ENCODE data around the gene GPR183.

Gene GPR183

DNA sequence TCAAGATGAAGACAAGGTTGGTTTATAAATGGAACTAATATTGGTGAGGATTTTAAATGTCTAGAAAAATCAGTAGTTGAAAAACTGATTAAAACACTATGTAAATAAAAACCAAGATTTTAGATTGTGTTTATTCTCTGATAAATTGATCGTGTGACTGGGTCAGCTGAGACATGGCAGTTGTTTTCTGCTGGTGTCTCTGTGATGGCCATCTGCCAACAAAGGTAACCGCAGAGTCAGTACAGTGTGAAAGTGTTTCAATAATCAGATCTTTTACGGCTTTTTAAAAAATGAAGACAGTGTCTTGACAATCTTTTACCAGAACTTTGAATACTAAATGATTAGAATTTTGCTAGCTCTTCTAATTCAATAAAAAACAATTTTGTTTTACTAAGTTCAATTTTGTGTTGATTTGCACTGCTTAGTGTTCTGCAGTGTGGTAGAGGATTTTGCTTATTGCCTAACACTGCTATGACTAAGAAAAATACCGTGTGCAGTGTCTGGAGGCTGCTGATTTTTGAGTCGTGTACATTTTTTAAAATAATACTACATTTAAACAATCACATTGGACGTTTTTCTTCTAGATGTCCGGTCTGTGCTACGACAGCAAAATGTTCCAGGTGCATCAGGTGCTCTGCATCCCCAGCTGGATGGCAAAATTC, 32.7 kb upstream of the GPR183 start:
- Histone ChIP-seq H3K27ac (ENCODE audit: low read depth, low read length) (no peak overlapping the region), H3K36me3 (ENCODE audit: control insufficient read depth in 5 of 5, insufficient read depth in 5 of 5, low read length in 5 of 5) (peaks cover 17 to 53% (median 40%) of the 10 kb centered on the region in 5 donors), H3K27me3 (ENCODE audit: control insufficient read depth in 5 of 5, insufficient read depth in 4 of 5, low read length in 5 of 5) (no peaks in the 10 kb centered on the region), H3K4me3 (ENCODE audit: low read depth in 1 of 5, low read length in 5 of 5) (no peak overlapping the region), H3K4me1 (ENCODE audit: control insufficient read depth in 5 of 5, insufficient read depth in 5 of 5, low read length in 5 of 5) (no peaks in the 10 kb centered on the region), H3K9me3 (ENCODE audit: control insufficient read depth in 5 of 5, low read length in 5 of 5) (no peaks in the 10 kb centered on the region), H3K9ac (ENCODE audit: low read length in 5 of 5) (no peak overlapping the region)

DNA sequence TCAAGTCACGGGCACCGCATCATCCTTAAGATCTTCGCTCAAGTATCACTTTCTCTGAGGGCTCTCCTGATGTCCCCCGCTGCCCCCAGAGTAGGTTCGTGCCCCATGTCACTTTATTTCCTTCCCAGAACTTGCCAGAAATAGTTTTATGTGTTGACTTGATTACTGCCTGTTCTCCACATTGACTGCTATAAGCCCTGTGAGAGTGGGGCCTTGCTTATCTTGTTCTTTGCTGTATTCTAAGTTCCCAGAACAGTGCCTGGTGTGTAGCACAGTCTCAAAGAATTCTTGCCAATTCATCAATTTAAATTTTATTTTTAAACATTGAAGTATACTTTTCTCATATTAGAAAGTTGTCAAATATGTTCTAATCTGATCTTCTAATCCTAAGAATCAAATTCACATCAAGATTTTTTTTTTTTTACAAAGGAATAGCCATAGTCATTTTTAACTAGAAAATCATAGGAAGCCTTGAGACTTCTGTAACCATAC, 32.1 kb upstream of the GPR183 start:
- Histone ChIP-seq H3K9me3 (ENCODE audit: control insufficient read depth in 5 of 5, low read length in 5 of 5) (no peaks in the 10 kb centered on the region), H3K4me3 (ENCODE audit: low read depth in 1 of 5, low read length in 5 of 5) (no peak overlapping the region), H3K9ac (ENCODE audit: low read length in 5 of 5) (no peak overlapping the region), H3K36me3 (ENCODE audit: control insufficient read depth in 5 of 5, insufficient read depth in 5 of 5, low read length in 5 of 5) (peaks cover 21 to 49% (median 39%) of the 10 kb centered on the region in 5 donors), H3K4me1 (ENCODE audit: control insufficient read depth in 5 of 5, insufficient read depth in 5 of 5, low read length in 5 of 5) (no peaks in the 10 kb centered on the region), H3K27me3 (ENCODE audit: control insufficient read depth in 5 of 5, insufficient read depth in 4 of 5, low read length in 5 of 5) (no peaks in the 10 kb centered on the region), H3K27ac (ENCODE audit: low read depth, low read length) (no peak overlapping the region)

DNA sequence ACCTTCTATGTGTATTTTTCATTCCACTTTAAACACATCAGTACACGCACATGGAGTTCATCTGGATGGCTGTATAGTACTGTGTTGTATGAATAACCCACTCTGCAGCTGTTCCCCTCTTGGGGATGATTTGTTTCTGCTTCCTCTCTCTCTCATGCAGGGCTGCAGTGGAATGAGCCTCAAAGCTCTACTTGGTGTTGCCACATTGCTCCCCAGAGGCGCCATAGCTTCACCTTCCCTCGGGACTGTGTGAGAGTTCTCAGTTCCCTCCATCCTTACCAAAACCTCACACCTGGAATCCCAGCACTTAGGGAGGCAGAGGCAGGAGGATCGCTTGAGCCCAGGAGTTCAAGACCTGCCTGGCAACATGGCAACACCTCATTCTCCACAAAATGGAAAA, 28.4 kb upstream of the GPR183 start:
- Histone ChIP-seq H3K27me3 (ENCODE audit: control insufficient read depth in 5 of 5, insufficient read depth in 4 of 5, low read length in 5 of 5) (no peaks in the 10 kb centered on the region), H3K36me3 (ENCODE audit: control insufficient read depth in 5 of 5, insufficient read depth in 5 of 5, low read length in 5 of 5) (peaks cover 4 to 13% (median 7%) of the 10 kb centered on the region in 5 donors), H3K9me3 (ENCODE audit: control insufficient read depth in 5 of 5, low read length in 5 of 5) (no peaks in the 10 kb centered on the region), H3K4me1 (ENCODE audit: control insufficient read depth in 5 of 5, insufficient read depth in 5 of 5, low read length in 5 of 5) (peaks cover 0 to 2% (median 0%) of the 10 kb centered on the region in 5 donors), H3K4me3 (ENCODE audit: low read depth in 1 of 5, low read length in 5 of 5) (no peak overlapping the region), H3K27ac (ENCODE audit: low read depth, low read length) (no peak overlapping the region), H3K9ac (ENCODE audit: low read length in 5 of 5) (no peak overlapping the region)

DNA sequence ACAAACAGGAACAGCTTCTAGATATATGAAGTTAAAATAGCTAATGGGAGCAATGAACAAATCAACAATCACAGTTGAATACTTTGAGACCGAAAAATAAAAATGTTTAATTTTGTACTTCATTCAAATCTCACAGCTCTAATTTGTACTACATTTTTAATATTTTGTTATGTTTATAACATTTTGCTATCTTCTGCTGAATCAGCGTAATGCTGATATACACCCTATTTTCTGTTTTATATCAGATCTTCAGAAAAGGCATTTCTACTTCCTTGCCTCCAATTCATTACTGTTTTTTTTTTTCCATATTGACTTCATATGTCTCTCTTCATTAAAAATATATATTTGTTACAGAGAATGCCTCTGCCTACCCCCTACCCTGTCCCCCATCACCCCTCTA, 27.9 kb upstream of the GPR183 start:
- Histone ChIP-seq H3K9ac (ENCODE audit: low read length in 5 of 5) (no peak overlapping the region), H3K9me3 (ENCODE audit: control insufficient read depth in 5 of 5, low read length in 5 of 5) (no peaks in the 10 kb centered on the region), H3K4me1 (ENCODE audit: control insufficient read depth in 5 of 5, insufficient read depth in 5 of 5, low read length in 5 of 5) (peaks cover 0 to 2% (median 0%) of the 10 kb centered on the region in 5 donors), H3K27ac (ENCODE audit: low read depth, low read length) (no peak overlapping the region), H3K27me3 (ENCODE audit: control insufficient read depth in 5 of 5, insufficient read depth in 4 of 5, low read length in 5 of 5) (no peaks in the 10 kb centered on the region), H3K4me3 (ENCODE audit: low read depth in 1 of 5, low read length in 5 of 5) (no peak overlapping the region), H3K36me3 (ENCODE audit: control insufficient read depth in 5 of 5, insufficient read depth in 5 of 5, low read length in 5 of 5) (peaks cover 0 to 9% (median 3%) of the 10 kb centered on the region in 5 donors)

DNA sequence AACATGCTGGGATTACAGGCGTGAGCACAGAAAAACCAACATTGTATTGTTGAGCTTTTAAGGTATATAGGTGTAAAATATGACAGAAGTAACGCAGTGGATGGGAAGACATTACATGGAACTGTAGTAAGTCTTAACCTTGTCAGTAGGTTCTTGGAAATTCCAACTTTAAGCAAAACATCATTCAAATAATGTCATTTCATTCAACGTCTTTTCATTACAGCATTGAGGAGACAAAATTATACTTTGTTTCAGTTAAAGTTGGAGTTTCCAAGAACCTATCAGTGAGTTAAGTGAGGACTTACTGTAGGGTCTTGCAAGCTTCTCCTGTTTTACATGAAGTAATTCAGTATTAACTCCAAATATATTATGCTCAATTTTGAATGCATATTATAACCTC, 27.0 kb upstream of the GPR183 start:
- H3K27ac ChIP-seq (ENCODE audit: low read depth, low read length): no peak overlapping the region
- no peak overlapping the region for H3K4me3 ChIP-seq (ENCODE audit: low read depth in 1 of 5, low read length in 5 of 5)
- H3K27me3 ChIP-seq (ENCODE audit: control insufficient read depth in 5 of 5, insufficient read depth in 4 of 5, low read length in 5 of 5): no peaks in the 10 kb centered on the region
- H3K9ac ChIP-seq (ENCODE audit: low read length in 5 of 5): no peak overlapping the region
- peaks cover 3 to 12% (median 6%) of the 10 kb centered on the region in 5 donors for H3K36me3 ChIP-seq (ENCODE audit: control insufficient read depth in 5 of 5, insufficient read depth in 5 of 5, low read length in 5 of 5)
- no peaks in the 10 kb centered on the region for H3K9me3 ChIP-seq (ENCODE audit: control insufficient read depth in 5 of 5, low read length in 5 of 5)
- H3K4me1 ChIP-seq (ENCODE audit: control insufficient read depth in 5 of 5, insufficient read depth in 5 of 5, low read length in 5 of 5): peaks cover 0 to 2% (median 0%) of the 10 kb centered on the region in 5 donors

- Histone ChIP-seq H3K36me3 (ENCODE audit: control insufficient read depth in 5 of 5, insufficient read depth in 5 of 5, low read length in 5 of 5) (peaks cover 3 to 11% (median 9%) of the 10 kb centered on the region in 5 donors), H3K9ac (ENCODE audit: low read length in 5 of 5) (no peak overlapping the region), H3K9me3 (ENCODE audit: control insufficient read depth in 5 of 5, low read length in 5 of 5) (no peaks in the 10 kb centered on the region), H3K4me1 (ENCODE audit: control insufficient read depth in 5 of 5, insufficient read depth in 5 of 5, low read length in 5 of 5) (peaks cover 0 to 2% (median 0%) of the 10 kb centered on the region in 5 donors), H3K27ac (ENCODE audit: low read depth, low read length) (no peak overlapping the region), H3K4me3 (ENCODE audit: low read depth in 1 of 5, low read length in 5 of 5) (no peak overlapping the region), H3K27me3 (ENCODE audit: control insufficient read depth in 5 of 5, insufficient read depth in 4 of 5, low read length in 5 of 5) (no peaks in the 10 kb centered on the region)
Measured at GRCh38 chr13:99332456-99332855, 25.3 kb upstream of the GPR183 start.

GRCh38 chr13:99331881-99332293, 24.7 kb upstream of the GPR183 start:
- H3K36me3 ChIP-seq (ENCODE audit: control insufficient read depth in 5 of 5, insufficient read depth in 5 of 5, low read length in 5 of 5): peaks cover 3 to 11% (median 9%) of the 10 kb centered on the region in 5 donors
- H3K4me1 ChIP-seq (ENCODE audit: control insufficient read depth in 5 of 5, insufficient read depth in 5 of 5, low read length in 5 of 5): peaks cover 0 to 2% (median 0%) of the 10 kb centered on the region in 5 donors
- no peak overlapping the region for H3K27ac ChIP-seq (ENCODE audit: low read depth, low read length)
- H3K4me3 ChIP-seq (ENCODE audit: low read depth in 1 of 5, low read length in 5 of 5): no peak overlapping the region
- H3K27me3 ChIP-seq (ENCODE audit: control insufficient read depth in 5 of 5, insufficient read depth in 4 of 5, low read length in 5 of 5): no peaks in the 10 kb centered on the region
- no peak overlapping the region for H3K9ac ChIP-seq (ENCODE audit: low read length in 5 of 5)
- H3K9me3 ChIP-seq (ENCODE audit: control insufficient read depth in 5 of 5, low read length in 5 of 5): no peaks in the 10 kb centered on the region

DNA sequence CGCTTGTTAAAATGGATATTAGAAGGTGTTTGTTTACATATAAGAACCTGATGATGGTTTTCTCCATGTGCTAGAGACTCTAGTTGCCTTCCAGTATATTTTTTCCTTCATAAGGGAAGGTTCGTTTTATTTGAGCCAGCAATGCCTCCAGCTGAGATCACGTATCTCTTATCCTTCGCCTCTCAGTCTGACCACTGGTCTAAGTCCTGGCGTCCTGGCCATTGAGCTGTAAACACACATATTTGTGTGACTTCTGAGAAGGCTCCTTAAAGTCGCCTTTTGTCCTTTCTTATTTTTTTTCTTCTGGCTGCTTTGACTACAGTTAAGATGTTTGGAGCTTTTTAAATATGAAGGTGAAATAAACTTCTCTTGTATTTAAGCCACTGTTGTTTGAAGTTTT, 23.7 kb upstream of the GPR183 start:
- Histone ChIP-seq H3K4me1 (ENCODE audit: control insufficient read depth in 5 of 5, insufficient read depth in 5 of 5, low read length in 5 of 5) (peaks cover 0 to 2% (median 0%) of the 10 kb centered on the region in 5 donors), H3K9me3 (ENCODE audit: control insufficient read depth in 5 of 5, low read length in 5 of 5) (no peaks in the 10 kb centered on the region), H3K27me3 (ENCODE audit: control insufficient read depth in 5 of 5, insufficient read depth in 4 of 5, low read length in 5 of 5) (no peaks in the 10 kb centered on the region), H3K9ac (ENCODE audit: low read length in 5 of 5) (no peak overlapping the region), H3K4me3 (ENCODE audit: low read depth in 1 of 5, low read length in 5 of 5) (no peak overlapping the region), H3K27ac (ENCODE audit: low read depth, low read length) (no peak overlapping the region), H3K36me3 (ENCODE audit: control insufficient read depth in 5 of 5, insufficient read depth in 5 of 5, low read length in 5 of 5) (peaks cover 3 to 11% (median 6%) of the 10 kb centered on the region in 5 donors)

DNA sequence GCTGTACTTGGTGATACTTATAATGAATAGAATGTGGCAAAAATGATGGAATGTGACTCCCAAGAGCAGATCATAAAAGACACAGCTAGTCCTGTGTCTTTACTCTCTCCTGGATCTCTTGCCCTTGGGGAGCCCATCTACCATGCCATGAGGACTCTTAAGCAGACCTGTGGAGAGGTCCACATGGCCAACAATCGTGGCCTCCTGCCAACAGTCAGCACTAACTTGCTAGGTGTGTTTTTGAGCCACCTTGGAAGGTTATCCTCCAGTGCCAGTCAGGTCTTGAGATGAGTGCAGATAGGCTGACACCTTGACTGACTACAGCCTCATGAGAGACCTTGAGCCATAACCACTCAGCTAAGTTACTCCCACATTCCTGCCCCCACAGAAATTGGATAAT, 22.3 kb upstream of the GPR183 start:
- peaks cover 0 to 2% (median 0%) of the 10 kb centered on the region in 5 donors for H3K4me1 ChIP-seq (ENCODE audit: control insufficient read depth in 5 of 5, insufficient read depth in 5 of 5, low read length in 5 of 5)
- no peaks in the 10 kb centered on the region for H3K9me3 ChIP-seq (ENCODE audit: control insufficient read depth in 5 of 5, low read length in 5 of 5)
- peaks cover 0 to 13% (median 3%) of the 10 kb centered on the region in 5 donors for H3K36me3 ChIP-seq (ENCODE audit: control insufficient read depth in 5 of 5, insufficient read depth in 5 of 5, low read length in 5 of 5)
- H3K4me3 ChIP-seq (ENCODE audit: low read depth in 1 of 5, low read length in 5 of 5): no peak overlapping the region
- no peak overlapping the region for H3K27ac ChIP-seq (ENCODE audit: low read depth, low read length)
- H3K9ac ChIP-seq (ENCODE audit: low read length in 5 of 5): no peak overlapping the region
- H3K27me3 ChIP-seq (ENCODE audit: control insufficient read depth in 5 of 5, insufficient read depth in 4 of 5, low read length in 5 of 5): no peaks in the 10 kb centered on the region

GRCh38 chr13:99327761-99328160, 20.6 kb upstream of the GPR183 start:
- Histone ChIP-seq H3K9me3 (ENCODE audit: control insufficient read depth in 5 of 5, low read length in 5 of 5) (no peaks in the 10 kb centered on the region), H3K36me3 (ENCODE audit: control insufficient read depth in 5 of 5, insufficient read depth in 5 of 5, low read length in 5 of 5) (peaks cover 0 to 17% (median 5%) of the 10 kb centered on the region in 5 donors), H3K4me1 (ENCODE audit: control insufficient read depth in 5 of 5, insufficient read depth in 5 of 5, low read length in 5 of 5) (peaks cover 0 to 8% (median 2%) of the 10 kb centered on the region in 5 donors), H3K27ac (ENCODE audit: low read depth, low read length) (no peak overlapping the region), H3K27me3 (ENCODE audit: control insufficient read depth in 5 of 5, insufficient read depth in 4 of 5, low read length in 5 of 5) (no peaks in the 10 kb centered on the region), H3K4me3 (ENCODE audit: low read depth in 1 of 5, low read length in 5 of 5) (no peak overlapping the region), H3K9ac (ENCODE audit: low read length in 5 of 5) (no peak overlapping the region)
